Islet precursor cell (in vitro differentiated cells): ENCODE measurements around the gene ATG7.
"Not testable (repeated sequence)": the region's sequence is repeated elsewhere in the genome, so short reads cannot be mapped to it uniquely, and the experiment has no call there.

Experiments used
- DNase-seq: peaks from one replicate; pipeline ENCODE4 v3.0.0-alpha.2; 2018

The ATG7 gene

GRCh38 chr3:11255537-11255936 lies 16.7 kb upstream of the ATG7 start:
- DNase-seq, result not testable (repeated sequence)

DNA sequence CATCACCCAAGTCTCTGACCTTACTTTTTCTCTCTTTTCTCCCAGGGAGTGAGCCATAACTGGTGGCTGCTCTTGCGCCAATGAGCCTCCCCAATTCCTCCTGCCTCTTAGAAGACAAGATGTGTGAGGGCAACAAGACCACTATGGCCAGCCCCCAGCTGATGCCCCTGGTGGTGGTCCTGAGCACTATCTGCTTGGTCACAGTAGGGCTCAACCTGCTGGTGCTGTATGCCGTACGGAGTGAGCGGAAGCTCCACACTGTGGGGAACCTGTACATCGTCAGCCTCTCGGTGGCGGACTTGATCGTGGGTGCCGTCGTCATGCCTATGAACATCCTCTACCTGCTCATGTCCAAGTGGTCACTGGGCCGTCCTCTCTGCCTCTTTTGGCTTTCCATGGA lies 13.2 kb upstream of the ATG7 start:
- DNase-seq, result no peak

DNA sequence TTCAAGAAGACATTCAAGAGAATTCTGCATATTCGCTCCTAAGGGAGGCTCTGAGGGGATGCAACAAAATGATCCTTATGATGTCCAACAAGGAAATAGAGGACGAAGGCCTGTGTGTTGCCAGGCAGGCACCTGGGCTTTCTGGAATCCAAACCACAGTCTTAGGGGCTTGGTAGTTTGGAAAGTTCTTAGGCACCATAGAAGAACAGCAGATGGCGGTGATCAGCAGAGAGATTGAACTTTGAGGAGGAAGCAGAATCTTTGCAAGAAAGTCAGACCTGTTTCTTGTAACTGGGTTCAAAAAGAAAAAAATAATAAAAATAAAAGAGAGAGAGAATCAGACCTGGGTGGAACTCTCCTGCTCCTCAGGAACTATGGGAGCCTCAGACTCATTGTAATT lies 11.7 kb upstream of the ATG7 start:
- no peak for DNase-seq

DNA sequence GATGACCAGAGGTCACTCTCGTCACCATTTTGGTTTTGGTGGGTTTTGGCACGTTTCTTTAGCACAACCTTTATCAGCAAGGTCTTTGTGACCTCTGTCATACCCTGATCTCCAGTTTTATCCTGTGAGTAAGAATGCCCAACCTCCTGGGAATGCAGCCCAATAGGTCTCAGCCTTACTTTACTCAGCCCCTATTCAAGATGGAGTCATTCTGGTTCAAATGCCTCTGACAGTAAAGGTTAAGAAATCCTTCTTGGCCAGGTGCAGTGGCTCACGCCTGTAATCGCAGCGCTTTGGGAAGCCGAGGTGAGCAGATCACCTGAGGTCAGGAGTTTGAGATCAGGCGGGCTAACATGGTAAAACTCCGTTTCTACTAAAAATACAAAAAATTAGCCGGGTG lies 3.2 kb upstream of the ATG7 start:
- no peak for DNase-seq

DNA sequence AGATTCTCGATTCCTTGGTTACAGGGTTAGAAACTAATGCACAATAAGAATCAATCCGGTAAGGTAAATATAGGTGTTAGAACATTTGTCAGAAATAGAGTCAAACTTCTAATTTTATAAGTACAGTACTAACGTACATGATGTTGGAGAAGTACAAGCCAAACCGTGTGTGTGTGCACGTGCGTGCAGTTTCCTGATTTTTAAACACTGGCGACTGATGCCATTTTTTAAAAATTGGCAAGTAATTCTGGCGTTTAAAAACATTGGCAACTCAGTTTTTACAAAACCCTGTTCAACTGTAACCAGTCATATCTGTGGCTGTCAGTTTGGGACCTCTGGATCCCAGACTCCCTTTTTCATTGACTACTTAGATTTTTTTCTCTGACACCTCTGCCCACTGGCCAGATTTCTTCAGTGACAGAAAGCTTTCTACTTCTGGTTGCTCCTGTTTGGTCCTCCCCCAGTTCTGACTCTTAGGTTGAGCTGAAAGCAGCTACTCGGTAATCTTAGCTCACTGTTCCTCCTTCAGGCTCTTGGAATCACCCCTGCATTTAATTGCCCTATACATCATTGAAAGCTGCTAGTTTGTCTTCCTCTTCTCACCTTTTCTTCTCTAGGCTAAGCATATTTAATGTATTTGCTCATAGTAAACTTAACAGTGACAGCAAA lies 843 bp downstream of the ATG7 start:
- no peak for DNase-seq

DNA sequence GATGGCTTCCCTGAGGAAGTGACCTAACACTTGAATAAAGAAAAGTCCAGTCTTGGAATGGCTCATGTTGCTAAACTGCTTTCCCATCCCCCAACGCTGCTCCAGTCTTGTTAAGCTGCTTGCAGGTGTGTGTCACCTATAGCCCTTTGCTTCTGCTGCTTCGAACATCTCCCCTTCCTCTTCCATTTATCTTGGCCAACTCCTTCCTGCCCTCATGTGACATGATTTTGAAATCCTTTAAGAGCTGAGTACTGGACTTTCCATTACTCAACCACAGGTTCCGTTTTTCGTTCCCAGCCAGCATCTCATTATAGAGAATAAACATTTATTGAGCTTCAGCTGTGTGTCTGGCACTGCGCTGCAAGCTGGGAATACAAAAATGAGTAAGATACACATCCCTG lies 1.7 kb downstream of the ATG7 start:
- DNase-seq, result no peak

GRCh38 chr3:11274566-11275142 lies 2.5 kb downstream of the ATG7 start:
- DNase-seq, result no peak

GRCh38 chr3:11275926-11276325 lies 3.7 kb downstream of the ATG7 start:
- DNase-seq, result no peak

GRCh38 chr3:11276901-11277300 lies 4.7 kb downstream of the ATG7 start:
- no peak for DNase-seq

- DNase-seq, result no peak
Observed at GRCh38 chr3:11282250-11283138, 10.3 kb downstream of the ATG7 start.

GRCh38 chr3:11283139-11283475 lies 10.9 kb downstream of the ATG7 start:
- DNase-seq, result no peak

DNA sequence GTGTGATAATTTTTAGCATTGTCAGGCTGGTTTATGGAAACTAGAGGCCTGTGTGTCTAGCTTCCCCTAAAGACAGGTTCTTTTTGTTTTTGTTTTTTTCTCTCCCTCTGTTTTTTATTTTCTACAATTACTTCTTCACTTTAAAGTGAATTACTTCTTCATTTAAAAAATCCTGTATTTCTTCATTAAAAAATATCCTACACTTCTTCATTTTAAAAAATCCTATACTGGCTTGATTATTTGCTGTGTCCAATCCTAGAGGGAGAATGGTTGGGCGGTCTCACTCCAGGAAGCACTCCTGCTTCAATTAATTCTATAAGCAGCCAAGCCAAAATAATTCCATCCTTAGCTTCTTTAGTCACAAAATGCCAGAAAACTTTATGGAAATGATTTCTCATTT lies 11.8 kb downstream of the ATG7 start:
- DNase-seq, result no peak

- no peak for DNase-seq
Observed at GRCh38 chr3:11285471-11285870, 13.3 kb downstream of the ATG7 start.

GRCh38 chr3:11287404-11287803 lies 15.2 kb downstream of the ATG7 start:
- no peak for DNase-seq

DNA sequence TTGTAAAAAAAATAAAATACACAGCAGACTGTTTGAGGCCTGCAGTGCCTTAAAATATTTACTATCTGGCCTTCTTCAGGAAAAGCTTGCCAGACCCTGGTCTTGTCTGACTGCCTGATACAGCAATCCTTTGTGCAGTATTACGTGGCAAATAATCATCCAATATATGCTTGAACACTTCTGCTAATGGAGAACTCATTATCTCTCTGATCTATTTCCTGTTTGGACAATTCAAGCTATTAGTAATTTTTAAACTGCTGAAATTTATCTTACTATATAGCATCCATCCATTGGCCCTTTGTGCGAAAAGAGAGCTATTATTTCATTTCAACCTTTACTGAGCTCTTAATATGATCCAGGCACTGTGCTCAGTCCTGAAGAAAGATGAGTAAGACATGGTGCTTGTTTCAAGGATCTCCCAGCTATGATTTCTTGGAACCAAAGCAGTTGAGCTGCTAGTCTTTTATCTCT lies 15.9 kb downstream of the ATG7 start:
- no peak for DNase-seq

- DNase-seq, result no peak
Observed at GRCh38 chr3:11288786-11289637, 16.8 kb downstream of the ATG7 start.

DNA sequence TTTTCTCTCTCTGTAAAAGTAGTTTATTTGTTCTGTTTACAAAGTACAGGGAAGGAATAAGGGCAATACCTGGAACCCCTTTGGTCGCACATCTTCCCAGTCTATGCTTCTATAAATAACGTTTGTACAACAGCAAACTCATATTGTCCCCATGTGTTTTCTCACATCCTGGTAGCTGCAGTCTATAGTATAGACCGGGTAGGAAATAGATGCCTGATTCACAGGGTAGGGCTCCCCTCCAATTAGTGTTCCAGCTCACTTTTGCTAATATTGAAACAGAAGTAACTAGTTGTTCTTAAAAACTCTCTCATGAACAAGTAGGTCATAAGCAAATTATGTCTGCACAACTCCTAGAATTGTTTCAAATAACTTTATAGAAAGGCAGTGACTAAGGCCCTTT lies 17.7 kb downstream of the ATG7 start:
- DNase-seq, result no peak

GRCh38 chr3:11290743-11291680 lies 18.8 kb downstream of the ATG7 start:
- no peak for DNase-seq

DNA sequence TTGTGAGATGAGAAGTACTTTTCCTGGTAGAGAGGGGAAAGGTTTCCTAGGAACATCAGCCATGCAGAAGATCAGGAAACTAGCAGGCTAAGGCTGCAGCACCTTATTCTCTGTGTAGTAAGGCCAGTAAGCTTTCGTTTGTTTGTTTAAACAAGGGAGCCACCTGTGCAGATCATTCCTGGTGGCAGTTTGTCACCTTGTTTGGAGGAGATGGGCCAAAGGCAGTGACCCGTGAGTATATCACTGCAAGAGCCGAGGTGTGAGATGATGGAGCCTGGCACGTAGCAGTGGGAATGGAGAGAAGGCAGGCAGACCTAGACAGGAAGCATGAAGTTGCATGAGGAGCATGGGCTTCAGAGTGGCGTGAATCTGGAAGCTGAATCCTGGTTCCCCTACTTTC lies 19.6 kb downstream of the ATG7 start:
- DNase-seq, result no peak

GRCh38 chr3:11297126-11297525 lies 24.9 kb downstream of the ATG7 start:
- DNase-seq, result no peak

- DNase-seq, result no peak
Observed at GRCh38 chr3:11300970-11301369, 28.8 kb downstream of the ATG7 start.

- DNase-seq, result no peak
Observed at GRCh38 chr3:11302444-11302843, 30.2 kb downstream of the ATG7 start.
